ENCODE measurements around the gene MGARP.

DNA sequence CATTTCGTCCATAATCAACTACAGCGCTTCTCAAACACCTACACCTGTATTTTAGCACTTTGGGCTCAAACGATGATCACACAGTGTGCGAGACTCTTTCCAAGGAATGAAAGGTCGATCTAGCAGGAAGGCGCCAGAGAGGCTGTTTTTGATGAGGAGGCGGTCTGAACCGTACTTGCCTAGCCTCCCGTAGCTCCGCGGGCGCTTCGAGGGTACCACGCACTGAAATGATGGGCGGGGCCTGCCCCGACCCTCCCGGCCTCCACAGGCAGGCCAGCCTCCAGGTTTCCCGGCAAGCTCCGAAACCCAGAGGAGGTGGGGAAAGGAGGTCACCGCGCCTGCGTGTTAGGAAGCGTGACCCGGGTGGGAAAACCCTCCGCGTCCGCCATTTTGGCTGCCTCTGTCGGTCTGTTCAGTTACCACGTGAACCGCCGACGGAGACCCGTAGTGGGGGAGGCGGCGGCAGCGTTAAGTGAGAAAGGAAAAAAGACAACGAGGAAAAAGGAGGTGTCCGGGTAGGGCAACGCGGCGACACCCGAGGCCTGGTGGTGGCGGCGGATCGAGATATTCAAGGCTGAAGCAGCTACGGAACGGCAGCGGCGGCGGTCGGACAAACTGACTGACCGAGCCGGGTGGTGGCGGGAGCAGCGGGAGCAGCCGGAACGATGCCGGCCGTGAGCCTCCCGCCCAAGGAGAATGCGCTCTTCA, 21.2 kb upstream of the MGARP start, which contains the start of gene NAA15:
- TF ChIP-seq EZH2 (IDR thresholded peaks at IDR 0.05; ENCODE audit: insufficient read depth, poor library complexity, severe bottlenecking) (no peak), EZH2phosphoT487 (IDR thresholded peaks at IDR 0.05; ENCODE audit: insufficient read depth, low read depth) (no peak)

Measured in GM23248 (cell line).